H54 (cell line): Measurements from ENCODE around the gene AP5S1.

Experiments used
- DNase-seq: peaks from one replicate; pipeline ENCODE4 v3.0.0; 2011; ENCODE audit warnings: low spot score, mixed read lengths; ENCODE audit not compliant: insufficient read length
- FAIRE-seq: peaks from 3 replicates; lab custom pipeline; 2011; peaks lifted over from hg19 to GRCh38; lab: Jason Lieb, UNC
- POLR2A ChIP-seq: IDR thresholded peaks from 2 replicates; pipeline ENCODE4 v1.6.1; 2011; ENCODE audit warnings: low read depth, mild to moderate bottlenecking, low read length

AP5S1 gene

DNA sequence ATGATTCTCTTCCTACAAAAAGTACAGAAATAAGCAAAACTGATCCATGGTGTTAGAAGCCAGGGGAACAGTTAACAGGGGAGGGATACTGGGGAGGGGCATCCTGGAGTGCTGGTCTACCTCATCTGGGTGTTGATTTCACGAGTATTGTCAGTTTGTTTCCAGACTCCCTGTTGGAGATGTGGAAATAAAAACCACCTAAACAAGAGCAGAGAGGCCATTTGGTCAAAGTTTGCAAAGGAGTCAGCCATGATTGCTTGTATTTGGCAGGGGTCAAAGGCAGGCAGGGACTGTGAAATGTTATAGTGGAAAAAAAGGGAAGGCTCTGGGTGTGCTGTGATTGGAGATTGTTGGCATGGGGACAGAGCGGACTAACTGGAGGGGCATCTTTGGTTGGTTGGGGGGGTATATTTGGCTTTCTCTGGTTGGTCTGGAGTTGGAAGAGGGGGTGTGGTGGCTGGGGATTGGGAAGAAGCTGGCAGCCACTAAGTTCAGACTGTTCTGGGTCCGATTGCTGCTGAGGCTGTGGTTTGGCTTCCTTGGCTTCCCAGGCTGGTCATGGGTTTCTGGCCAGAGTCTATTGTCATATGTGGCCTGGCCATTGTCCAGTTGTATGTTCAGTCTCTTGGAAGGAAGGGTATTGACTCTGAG is 54.0 kb downstream of the AP5S1 start:
- DNase-seq, result no peak
- FAIRE-seq, result no peak
- TF ChIP-seq POLR2A, result no peak

DNA sequence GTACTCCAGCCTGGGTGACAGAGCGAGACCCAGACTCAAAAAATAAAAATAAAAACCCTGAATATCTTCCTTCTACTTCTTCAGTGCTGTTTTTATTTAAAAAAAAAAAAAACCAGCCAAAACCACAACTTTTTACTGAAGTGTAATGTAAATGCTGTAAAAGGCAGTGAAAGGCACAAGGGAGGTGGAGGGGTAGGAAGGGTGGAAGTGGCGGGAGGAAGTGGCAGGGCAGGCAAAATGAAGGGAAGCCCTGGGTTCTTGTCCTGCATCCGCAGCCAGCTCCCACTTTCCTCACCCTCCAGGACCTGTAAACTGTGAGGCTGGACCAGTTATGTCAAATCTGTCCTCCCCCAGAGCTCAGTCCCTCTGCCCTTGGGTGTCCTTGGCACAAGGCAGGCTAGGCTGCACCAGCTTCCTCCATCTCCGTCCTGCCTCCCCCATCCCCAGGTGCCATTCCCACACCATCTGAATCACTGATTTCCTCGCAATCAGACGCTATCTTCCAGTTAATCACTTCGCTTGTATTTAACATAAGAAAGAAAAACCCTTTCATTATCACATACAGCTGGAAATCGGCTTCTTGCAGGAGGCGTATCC is 55.1 kb downstream of the AP5S1 start:
- FAIRE-seq, result no peak
- TF ChIP-seq POLR2A, result no peak
- DNase-seq, result no peak

DNA sequence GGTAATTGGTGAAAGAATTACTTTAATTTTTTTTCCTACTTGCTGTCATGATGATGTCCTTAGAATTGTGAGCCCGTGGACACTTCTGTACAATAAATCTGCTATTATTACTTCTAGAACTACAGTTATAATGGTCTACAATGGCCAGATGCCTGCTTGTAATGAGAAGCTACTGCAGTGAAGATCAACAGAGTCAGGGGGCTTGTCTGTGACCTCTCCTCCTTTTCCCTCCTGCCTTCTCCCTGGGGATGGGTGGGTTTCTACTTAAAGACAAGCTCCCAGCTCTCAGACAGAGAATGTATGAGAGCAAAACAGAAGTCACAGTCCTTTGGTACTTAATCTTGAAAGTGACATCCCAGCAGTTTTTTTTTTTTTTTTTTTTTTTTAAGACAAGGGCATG is 55.7 kb downstream of the AP5S1 start:
- no peak for TF ChIP-seq POLR2A
- no peak for FAIRE-seq
- DNase-seq, result no peak

GRCh38 chr20:3876676-3877075 is 56.3 kb downstream of the AP5S1 start:
- FAIRE-seq, result no peak
- no peak for DNase-seq

More at GRCh38 chr20:3876676-3877075, 56.3 kb downstream of the AP5S1 start:
- TF ChIP-seq POLR2A, result no peak
